8988T (cell line): ENCODE data around the gene VTI1A.
A peak's percentile ranks its signal among the peaks of the same experiment; 100 is the strongest.

Experiments
- DNase-seq: peaks from one replicate; pipeline ENCODE4 v3.0.0; 2011

Gene VTI1A

GRCh38 chr10:112644265-112644645 is 197.2 kb downstream of the VTI1A start:
- DNase-seq, result no peak

GRCh38 chr10:112649006-112649821 is 202.2 kb downstream of the VTI1A start:
- no peak for DNase-seq

- no peak for DNase-seq
These were observed 202.8 kb downstream of the VTI1A start for GRCh38 chr10:112649822-112650152.

GRCh38 chr10:112650588-112651030 is 203.6 kb downstream of the VTI1A start:
- no peak for DNase-seq

GRCh38 chr10:112653215-112653614 is 206.2 kb downstream of the VTI1A start:
- no peak for DNase-seq

GRCh38 chr10:112653851-112654250 is 206.8 kb downstream of the VTI1A start:
- DNase-seq, result no peak

- no peak for DNase-seq
These were observed 207.8 kb downstream of the VTI1A start for GRCh38 chr10:112654794-112655193.

GRCh38 chr10:112655722-112656121 is 208.7 kb downstream of the VTI1A start:
- DNase-seq, result no peak

- DNase-seq, result no peak
These were observed 211.4 kb downstream of the VTI1A start for GRCh38 chr10:112658465-112658864.

- DNase-seq, result no peak
These were observed 212.1 kb downstream of the VTI1A start for GRCh38 chr10:112658900-112659638.

GRCh38 chr10:112663234-112664125 is 216.5 kb downstream of the VTI1A start:
- peak; percentile 20 for DNase-seq

- no peak for DNase-seq
These were observed 219.1 kb downstream of the VTI1A start for GRCh38 chr10:112666094-112666493.

GRCh38 chr10:112669989-112670388 is 223.0 kb downstream of the VTI1A start:
- no peak for DNase-seq

- DNase-seq, result no peak
These were observed 224.7 kb downstream of the VTI1A start for GRCh38 chr10:112671743-112672142.

GRCh38 chr10:112672706-112673105 is 225.7 kb downstream of the VTI1A start:
- DNase-seq, result no peak

- DNase-seq, result no peak
These were observed 228.6 kb downstream of the VTI1A start for GRCh38 chr10:112675560-112676083.

GRCh38 chr10:112677689-112678088 is 230.7 kb downstream of the VTI1A start:
- DNase-seq, result no peak

GRCh38 chr10:112678581-112678980 is 231.6 kb downstream of the VTI1A start:
- no peak for DNase-seq

GRCh38 chr10:112678987-112679386 is 232.0 kb downstream of the VTI1A start:
- DNase-seq, result no peak

GRCh38 chr10:112679392-112679791 is 232.4 kb downstream of the VTI1A start:
- DNase-seq, result no peak

- no peak for DNase-seq
These were observed 233.6 kb downstream of the VTI1A start for GRCh38 chr10:112680586-112680985.

GRCh38 chr10:112687647-112688046 is 240.6 kb downstream of the VTI1A start:
- no peak for DNase-seq
